Measurements from ENCODE around the gene KRTAP12-3.

GRCh38 chr21:44691686-44692085, 34.0 kb downstream of the KRTAP12-3 start:
- no peak for TF ChIP-seq USF1 (IDR thresholded peaks at IDR 0.05)
- no peak for TF ChIP-seq CREB1 (IDR thresholded peaks at IDR 0.05; ENCODE audit: low read depth)
- no peak for TF ChIP-seq EP300 (IDR thresholded peaks at IDR 0.05; ENCODE audit: borderline replicate concordance)
- TF ChIP-seq YY1 (IDR thresholded peaks at IDR 0.05; ENCODE audit: low read depth): no peak
- no peak for TF ChIP-seq TEAD4 (IDR thresholded peaks at IDR 0.05)
- TF ChIP-seq MAX (IDR thresholded peaks at IDR 0.05): no peak
- TF ChIP-seq TAF1 (IDR thresholded peaks at IDR 0.05; ENCODE audit: low read depth): no peak
- TF ChIP-seq CEBPB (IDR thresholded peaks at IDR 0.05): no peak
- TF ChIP-seq ZBTB7A (IDR thresholded peaks at IDR 0.05; ENCODE audit: low read depth): no peak
- no peak for TF ChIP-seq FOXM1 (IDR thresholded peaks at IDR 0.05; ENCODE audit: borderline replicate concordance, low read depth)
- no peak for TF ChIP-seq EGR1 (IDR thresholded peaks at IDR 0.05)
- no peak for TF ChIP-seq RAD21 (IDR thresholded peaks at IDR 0.05; ENCODE audit: low read depth)
- no peak for TF ChIP-seq REST (IDR thresholded peaks at IDR 0.05; ENCODE audit: low read depth)

Data from Ishikawa (cell line).